DMS53 (cell line): ENCODE data around the gene SCRN2.

Experiments used
- DNase-seq: peaks from one replicate; lab custom pipeline; 2025; lab: John Stamatoyannopoulos, UW

SCRN2 gene

GRCh38 chr17:47846716-47847340, 5.8 kb upstream of the SCRN2 start:
- DNase-seq, result peak; percentile 50

GRCh38 chr17:47845716-47846075, 4.6 kb upstream of the SCRN2 start:
- no peak for DNase-seq

DNA sequence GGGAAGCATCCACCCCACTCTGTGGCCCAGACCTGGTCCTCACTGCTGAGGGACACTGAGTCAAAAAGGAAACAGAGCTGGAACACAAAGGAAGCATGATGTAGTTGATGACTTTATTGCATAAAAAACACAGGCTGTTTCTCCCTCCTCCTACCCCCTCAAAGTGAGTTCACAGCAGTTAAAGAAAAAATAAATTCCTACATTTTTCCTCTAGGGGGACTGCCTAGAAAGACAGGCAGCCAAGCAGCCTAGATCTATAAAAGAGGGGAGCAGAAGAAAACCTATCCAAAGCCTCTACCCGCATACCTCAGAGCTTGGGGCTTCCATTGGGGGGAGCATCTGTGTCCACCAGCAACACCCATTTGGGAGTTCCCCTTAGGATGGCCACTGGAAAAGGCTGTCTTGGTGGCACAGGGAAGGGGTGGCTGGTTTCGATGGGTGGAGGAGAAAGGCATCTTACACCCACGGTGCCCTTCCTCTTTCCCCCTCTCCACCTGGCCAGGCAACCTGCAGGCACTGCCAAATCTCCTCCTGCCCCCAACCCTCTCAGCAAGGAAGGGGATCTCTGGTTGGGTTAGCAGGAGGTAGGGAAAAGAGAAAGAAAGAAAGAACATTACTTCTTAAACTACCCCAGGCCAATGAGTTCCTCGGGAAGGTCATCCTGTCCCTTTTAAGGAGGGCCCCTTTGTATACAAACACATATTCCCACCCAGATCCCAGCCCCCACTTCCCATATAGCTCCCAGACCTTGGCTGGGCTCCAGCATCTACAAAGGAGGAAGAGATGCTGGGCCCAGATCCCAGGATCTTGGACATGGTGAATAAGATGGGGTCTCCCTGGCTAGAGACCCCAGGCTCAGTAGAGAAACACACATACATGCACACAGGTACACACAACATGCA, 4.0 kb upstream of the SCRN2 start:
- DNase-seq, result peak; percentile 49

- DNase-seq, result no peak
Observed at GRCh38 chr17:47844227-47844626, 3.2 kb upstream of the SCRN2 start.

DNA sequence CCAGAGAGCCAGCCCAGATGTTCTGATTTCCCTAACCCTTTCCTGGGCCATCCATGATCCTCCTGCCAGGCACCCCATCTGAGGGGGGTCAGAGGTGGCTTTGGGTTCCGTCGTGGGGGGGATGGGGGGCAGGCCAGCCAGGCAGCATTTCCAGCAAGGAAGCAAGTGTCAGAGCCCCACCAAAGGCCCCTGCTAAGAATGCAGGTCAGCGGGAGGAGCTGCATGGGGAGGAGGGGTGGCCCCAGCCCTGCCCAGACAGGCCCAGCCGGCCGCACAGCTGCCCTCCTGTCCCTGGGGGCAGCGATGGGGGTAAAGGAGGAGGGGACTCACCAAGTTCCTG, 2.3 kb upstream of the SCRN2 start:
- no peak for DNase-seq

- no peak for DNase-seq
Observed at GRCh38 chr17:47841488-47842291, 617 bp upstream of the SCRN2 start.

DNA sequence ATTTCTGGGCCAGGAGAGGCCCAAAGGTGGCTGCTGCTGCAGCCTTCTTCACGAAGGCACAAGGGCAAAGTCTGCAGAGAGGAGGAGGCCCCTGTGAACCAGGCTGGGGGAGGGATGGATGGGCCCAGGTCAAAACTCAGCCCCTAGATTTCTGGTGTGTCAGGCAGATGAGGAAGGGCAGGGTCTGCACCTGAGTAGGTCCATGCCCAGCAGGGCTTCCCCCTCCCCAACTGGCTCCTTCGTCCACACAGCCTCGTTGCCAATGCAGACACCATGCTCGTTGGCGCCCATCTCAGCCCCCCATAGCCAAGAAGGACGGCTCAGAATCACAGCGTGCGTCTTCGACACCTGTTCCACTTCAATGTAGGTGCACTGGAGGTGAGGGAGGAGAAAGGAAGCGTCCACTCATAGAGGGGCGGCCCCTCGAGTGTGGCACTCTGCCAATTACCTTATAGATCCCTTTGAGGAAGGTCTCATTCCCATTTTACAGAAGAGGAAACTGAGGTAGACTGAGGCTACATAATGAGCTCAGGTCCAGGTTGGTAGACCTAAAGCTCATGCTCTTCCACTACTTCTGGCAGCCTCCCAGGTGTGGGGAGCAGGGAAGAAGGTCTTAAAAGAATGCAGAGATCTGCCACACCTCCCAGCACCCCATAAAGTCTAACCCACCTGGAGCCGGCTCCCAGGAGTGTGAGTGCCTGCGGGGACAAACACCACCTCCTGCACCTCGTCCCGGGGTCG, 902 bp downstream of the SCRN2 start:
- DNase-seq, result no peak

DNA sequence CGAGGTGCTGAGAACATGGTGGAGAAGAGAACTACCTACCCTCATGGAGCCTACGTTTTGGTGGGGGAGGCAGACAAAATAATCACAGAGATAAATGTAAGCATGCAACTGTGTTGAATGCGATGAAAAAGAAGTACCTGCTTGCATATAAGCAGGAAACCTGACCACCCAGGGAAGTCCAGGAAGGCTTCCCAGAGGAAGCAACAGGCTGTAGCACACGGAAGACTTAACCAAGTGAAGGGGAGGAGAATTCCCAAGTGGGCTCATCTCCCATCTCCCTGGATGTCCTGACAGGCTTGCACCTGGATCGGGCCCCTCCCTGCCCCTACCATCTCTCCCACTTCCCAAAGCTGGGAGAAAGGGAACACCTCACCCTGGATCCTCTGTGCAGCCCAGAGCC, 2.0 kb downstream of the SCRN2 start:
- DNase-seq, result no peak

DNA sequence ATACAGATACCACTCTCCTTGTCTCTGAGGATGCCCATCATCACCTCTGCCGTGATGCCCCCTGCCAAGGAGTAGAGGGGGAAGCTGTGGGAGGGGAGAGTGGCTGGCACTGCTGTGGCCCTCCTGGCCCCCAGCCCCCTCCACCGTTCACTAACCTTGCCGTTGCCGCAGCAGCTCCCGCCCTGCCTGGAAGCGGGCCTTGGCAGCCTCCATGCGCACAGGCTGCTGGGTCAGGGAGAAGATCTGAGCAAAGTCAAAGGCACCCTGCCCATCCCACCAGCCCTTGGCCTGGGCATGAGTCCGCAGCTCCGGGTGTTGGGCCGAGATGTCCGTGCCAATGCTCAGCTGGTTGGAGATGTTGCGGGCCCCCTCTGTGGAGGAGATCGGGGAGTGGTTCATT, 2.4 kb downstream of the SCRN2 start:
- no peak for DNase-seq

DNA sequence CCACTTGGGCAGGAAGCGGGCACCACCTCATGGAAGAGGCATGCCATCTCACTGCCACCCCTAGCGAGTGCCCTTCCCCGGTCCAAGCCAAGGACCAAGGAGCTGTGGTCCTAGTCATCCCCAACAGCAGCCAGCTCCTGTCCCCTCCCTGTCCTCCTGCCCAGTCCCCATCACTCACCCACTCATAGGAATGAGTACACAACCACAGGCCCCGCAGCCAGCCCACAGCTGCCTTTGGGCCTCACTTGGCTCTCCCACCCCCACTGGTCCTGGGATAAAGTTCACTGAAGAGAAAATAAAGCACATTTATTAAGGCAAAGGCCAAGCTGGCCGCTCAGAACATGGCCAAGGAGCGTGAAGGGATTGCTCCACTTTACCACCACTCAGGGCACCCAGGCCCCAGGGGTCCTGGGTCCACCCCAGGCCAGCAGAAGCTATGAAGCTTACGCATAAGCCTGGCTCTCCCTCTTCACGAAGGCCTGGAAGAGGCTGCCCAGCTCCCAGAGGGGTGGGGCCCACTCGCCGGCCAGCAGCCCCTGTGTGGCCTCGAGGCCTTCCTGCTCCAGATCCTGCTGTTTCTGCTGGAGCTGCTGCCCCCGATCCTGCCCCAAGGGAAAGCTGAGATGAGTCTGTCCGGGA, 3.6 kb downstream of the SCRN2 start:
- DNase-seq, result no peak

GRCh38 chr17:47836601-47837000, 4.5 kb downstream of the SCRN2 start:
- no peak for DNase-seq

DNA sequence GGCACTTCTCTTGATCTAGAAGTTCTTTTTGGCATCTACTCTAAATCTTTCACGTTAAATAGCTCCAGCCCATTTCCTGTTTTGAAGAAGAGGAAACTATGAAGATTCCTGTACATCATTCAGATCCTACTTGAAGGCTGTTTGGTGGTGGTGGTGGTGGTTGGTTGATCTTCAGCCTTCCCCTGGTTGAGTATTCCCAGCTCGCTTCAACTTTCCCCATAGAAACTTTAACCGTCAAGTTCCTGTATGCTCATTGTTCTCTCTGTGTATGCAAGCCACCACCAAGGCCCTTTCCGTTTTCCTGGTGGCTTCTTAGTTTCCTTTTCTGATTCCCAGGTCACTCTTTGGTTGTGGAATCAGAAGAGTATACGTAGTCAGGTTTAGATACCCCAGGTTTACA, 6.3 kb downstream of the SCRN2 start:
- DNase-seq, result no peak

DNA sequence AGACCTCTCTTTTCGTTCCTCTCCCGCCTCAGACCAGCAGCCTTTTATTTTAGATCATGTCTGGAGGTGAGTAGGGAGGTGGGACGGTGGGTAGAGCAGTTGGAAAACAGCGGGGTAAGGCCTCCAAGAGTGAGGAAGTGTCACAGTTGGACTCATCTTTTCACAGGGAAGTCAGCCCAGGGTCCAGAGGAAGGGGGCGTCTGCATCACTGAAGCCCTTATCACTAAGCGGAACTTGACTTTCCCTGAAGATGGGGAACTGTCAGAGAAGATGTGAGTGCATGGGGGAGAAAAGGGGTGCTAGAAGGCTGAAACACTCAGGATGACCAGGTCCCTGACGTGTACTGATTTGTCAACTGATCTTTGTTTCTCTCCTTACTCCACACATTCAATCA, 9.1 kb downstream of the SCRN2 start:
- peak; percentile 62 for DNase-seq

GRCh38 chr17:47831003-47831933, 9.8 kb downstream of the SCRN2 start, which contains the start of the genes LRRC46 and MRPL10:
TSS of gene LRRC46 (plus strand) at chr17:47831670. CDS start at chr17:47831990, 320 bp downstream.
TSS of gene MRPL10 (minus strand) at chr17:47831541. CDS start at chr17:47831511, 30 bp downstream.
- DNase-seq, result peak; percentile 98

- no peak for DNase-seq
Observed at GRCh38 chr17:47830396-47831002, 10.6 kb downstream of the SCRN2 start.

GRCh38 chr17:47829870-47830269, 11.2 kb downstream of the SCRN2 start:
- DNase-seq, result no peak

DNA sequence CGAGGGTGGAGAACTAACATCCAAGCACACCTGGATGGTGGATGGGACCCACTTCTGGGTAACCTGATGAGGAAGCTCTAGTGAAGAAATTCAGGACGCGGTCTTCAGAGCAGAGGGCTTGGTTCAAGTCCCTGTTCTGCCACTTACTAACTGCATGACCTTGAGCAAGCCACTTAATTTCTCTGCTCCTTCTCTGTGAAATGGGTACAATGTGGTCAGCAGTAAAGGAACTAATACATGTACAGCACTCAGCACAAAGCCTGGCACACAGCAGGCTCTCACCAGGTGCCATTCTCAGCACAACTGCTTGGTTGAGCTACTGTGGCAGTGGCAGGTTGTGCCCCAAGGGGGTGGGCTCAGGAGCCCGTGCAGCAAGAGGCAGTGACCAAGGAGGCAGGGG, 17.6 kb downstream of the SCRN2 start:
- no peak for DNase-seq

DNA sequence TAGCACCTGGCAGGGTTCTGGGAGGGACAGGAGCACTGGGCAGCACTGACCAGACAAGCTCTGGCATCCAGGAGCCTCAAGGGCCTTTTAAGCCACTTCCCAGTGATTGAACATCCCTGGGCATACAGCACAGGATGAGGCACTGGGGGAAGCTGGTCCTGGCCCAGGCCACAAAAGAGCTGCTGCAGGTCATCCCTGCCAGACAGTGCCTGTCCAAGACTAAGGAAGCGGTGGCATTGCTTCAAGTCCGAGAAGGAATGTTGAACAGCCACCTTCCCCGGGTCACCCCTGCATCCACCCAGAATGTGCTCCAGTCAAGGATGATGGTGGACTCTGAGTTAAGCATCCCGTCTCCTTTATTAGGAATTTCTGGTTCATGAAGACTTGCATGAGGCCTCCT, 18.3 kb downstream of the SCRN2 start:
- no peak for DNase-seq

DNA sequence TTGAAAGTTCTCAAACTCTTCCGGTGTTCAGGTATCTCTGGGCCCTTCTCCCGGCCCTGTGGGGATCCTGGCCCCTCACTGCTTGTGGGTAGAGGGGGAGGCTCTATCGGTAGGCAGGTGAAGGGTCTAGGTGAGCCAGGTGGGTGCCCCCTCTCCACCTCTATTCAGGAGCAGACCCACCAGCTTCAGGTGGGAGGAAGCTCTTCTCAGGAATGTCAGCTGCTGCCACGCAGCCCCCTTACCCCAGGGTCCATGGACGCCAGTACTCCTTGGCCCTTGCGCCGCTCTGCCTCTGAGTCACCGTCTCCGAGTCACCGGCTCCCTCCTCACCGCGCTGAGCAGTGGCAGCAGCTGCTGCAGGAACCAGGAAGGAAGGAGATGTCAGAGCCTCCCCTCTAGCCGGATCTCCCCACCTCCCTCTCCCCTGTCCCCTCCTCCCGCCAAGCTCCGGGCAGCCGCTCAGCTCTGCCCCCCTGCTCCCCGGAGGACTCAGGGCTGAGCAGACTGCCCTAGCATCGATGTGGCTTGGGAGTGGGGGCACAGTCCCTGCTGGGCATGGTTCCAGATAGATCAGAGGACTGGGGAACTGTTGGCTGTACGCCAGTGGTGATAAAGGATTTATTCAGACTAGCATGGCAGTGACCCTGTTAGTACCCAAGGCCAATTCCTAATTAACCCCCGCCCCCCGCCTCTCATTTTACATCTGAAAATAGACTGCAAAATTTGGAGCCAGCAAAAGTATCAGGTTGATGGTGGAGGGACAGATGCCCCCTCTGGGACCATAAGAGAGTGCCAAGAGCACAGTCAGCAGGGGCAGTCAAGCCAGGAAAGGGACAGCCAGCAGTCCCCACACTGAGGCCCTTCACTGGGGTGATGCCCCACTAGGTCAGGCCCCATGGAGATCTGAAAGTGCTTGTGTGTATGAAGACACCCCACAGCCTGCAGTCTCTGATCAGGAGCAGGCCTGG, 19.4 kb downstream of the SCRN2 start, which contains the start of gene OSBPL7:
Gene OSBPL7, minus strand, starts transcription at position 371 of the 968 bp plus-strand sequence. CDS start 1,516 bp downstream, outside the sequence.
- DNase-seq, result peak; percentile 93
